PC-9 (cell line): ENCODE data around the gene AHRR. TPM values are rescaled to one million over a fixed set of nuclear protein-coding genes. Genes with fewer than 3 reads are reported as not detected.

Experiments
- BruUV-seq: library from RNA; stranded (reverse); fragments of 400-500 nt; replicated peaks from 2 replicates; lab custom pipeline; 2021; lab: Mats Ljungman, UMichigan
- CTCF ChIA-PET: fragments of 300-600 bp; sonication (Branson Sonifier 250); formaldehyde crosslinking; loops from one replicate; lab custom pipeline; 2022; ENCODE audit warnings: antibody characterized with exemption; lab: Charles Lee
- POLR2A ChIA-PET: fragments of 300-600 bp; sonication (Branson Sonifier 250); formaldehyde crosslinking; loops from one replicate; lab custom pipeline; 2022; ENCODE audit warnings: antibody characterized with exemption; ENCODE audit not compliant: unreplicated experiment; lab: Charles Lee
- DNase-seq, 2 experiments: peaks; one replicate each; pipeline versions ENCODE4 v3.0.0 to v3.0.0-alpha.2; 2015 to 2022; ENCODE audit warnings: mixed read lengths in 1 of 2
- H2AFZ ChIP-seq: fragments of 200-600 bp; sonication (generic); 2 replicates; pipeline ENCODE4 v1.8.1; 2017; ENCODE audit warnings: antibody characterized with exemption
- H3F3A ChIP-seq: fragments of 200-600 bp; sonication (generic); 2 replicates; pipeline ENCODE4 v1.8.1; 2017; ENCODE audit warnings: antibody characterized with exemption, mild to moderate bottlenecking, low read depth; ENCODE audit not compliant: insufficient read depth
- H3K27ac ChIP-seq: fragments of 200-600 bp; sonication (generic); 2 replicates; pipeline ENCODE4 v1.6.1; 2016; ENCODE audit warnings: mixed run types
- H3K27me3 ChIP-seq: fragments of 200-600 bp; sonication (generic); 2 replicates; pipeline ENCODE4 v1.6.1; 2016; ENCODE audit warnings: low read depth, mixed run types; ENCODE audit not compliant: insufficient read depth
- H3K36me3 ChIP-seq: fragments of 200-600 bp; sonication (generic); 2 replicates; pipeline ENCODE4 v1.6.1; 2016; ENCODE audit warnings: low read depth, mixed run types
- H3K4me1 ChIP-seq: fragments of 200-600 bp; sonication (generic); replicated peaks from 2 replicates; pipeline ENCODE4 v1.6.1; 2016; ENCODE audit warnings: mixed run types; ENCODE audit not compliant: insufficient read depth
- H3K4me2 ChIP-seq: fragments of 200-600 bp; sonication (generic); 2 replicates; pipeline ENCODE4 v1.6.1; 2017; ENCODE audit warnings: mixed run types
- H3K4me3 ChIP-seq: fragments of 200-600 bp; sonication (generic); 2 replicates; pipeline ENCODE4 v1.6.1; 2016; ENCODE audit warnings: mixed run types
- H3K79me2 ChIP-seq: fragments of 200-600 bp; sonication (generic); 2 replicates; pipeline ENCODE4 v1.6.1; 2017; ENCODE audit warnings: low read depth, mixed run types
- H3K9me2 ChIP-seq: fragments of 200-600 bp; sonication (generic); 2 replicates; pipeline ENCODE4 v1.8.1; 2017; ENCODE audit warnings: mild to moderate bottlenecking; ENCODE audit not compliant: insufficient read depth
- H3K9me3 ChIP-seq: fragments of 200-600 bp; sonication (generic); 2 replicates; pipeline ENCODE4 v1.8.1; 2016; ENCODE audit warnings: low read depth; ENCODE audit not compliant: insufficient read depth
- H4K20me1 ChIP-seq: fragments of 200-600 bp; sonication (generic); 2 replicates; pipeline ENCODE4 v1.8.1; 2017; ENCODE audit not compliant: insufficient read depth
- CTCF ChIP-seq: fragments of 200-600 bp; sonication (generic); conservative IDR thresholded peaks from 2 replicates; pipeline ENCODE4 v1.6.1; 2017; ENCODE audit warnings: mixed run types, antibody characterized with exemption, mild to moderate bottlenecking, moderate library complexity
- EZH2 ChIP-seq: fragments of 200-600 bp; sonication (generic); IDR thresholded peaks from 2 replicates; pipeline ENCODE4 v1.8.0; 2017; ENCODE audit warnings: antibody characterized with exemption, low read depth
- intact Hi-C: fragments of 100-400 bp; cut with micrococcal nuclease; formaldehyde crosslinking; loops from one replicate; pipeline ENCODE4 v1.10.0; 2022; ENCODE audit not compliant: unreplicated experiment
- total RNA-seq: library from RNA; stranded (reverse); gene quantifications from 2 replicates; pipeline ENCODE4 v1.2.3, GENCODE V29; 2021

Gene AHRR
- total RNA-seq, 1 experiment from 2014 or later = 7.2 TPM

GRCh38 chr5:421287-421880 is 99.9 kb downstream of the AHRR start:
- Histone ChIP-seq H3K4me1 (no peaks in the 10 kb centered on the region), H4K20me1 (no peaks in the 10 kb centered on the region), H3K36me3 (no peaks in the 10 kb centered on the region), H3K4me3 (no peak overlapping the region), H3K9me3 (no peaks in the 10 kb centered on the region), H3K79me2 (no peaks in the 10 kb centered on the region), H3K27ac (no peak overlapping the region), H3F3A (no peaks in the 10 kb centered on the region), H2AFZ (no peak overlapping the region), H3K9me2 (no peaks in the 10 kb centered on the region), H3K4me2 (no peak overlapping the region), H3K27me3 (no peaks in the 10 kb centered on the region)
- ChIA-PET POLR2A (no interaction called here), CTCF (interaction anchor here (0.6 kb wide), 1 partner anchor 54 kb away, joined by 3 read pairs; no protein-coding TSS in a partner anchor)
- no peak for DNase-seq
- no TSS peak for BruUV-seq
- intact Hi-C loops = no loop called here
- TF ChIP-seq CTCF = no peak
- TF ChIP-seq EZH2 = no peak

- no peaks in the 10 kb centered on the region for H3K36me3 ChIP-seq
- no peak for TF ChIP-seq CTCF
- TF ChIP-seq EZH2 = no peak
- no peaks in the 10 kb centered on the region for H4K20me1 ChIP-seq
- no peaks in the 10 kb centered on the region for H3K4me1 ChIP-seq
- H3F3A ChIP-seq = no peaks in the 10 kb centered on the region
- DNase-seq = no peak
- H3K79me2 ChIP-seq = no peaks in the 10 kb centered on the region
- no peak overlapping the region for H2AFZ ChIP-seq
- ChIA-PET POLR2A (no interaction called here), CTCF (interaction anchor here (0.6 kb wide), 1 partner anchor 54 kb away, joined by 3 read pairs; no protein-coding TSS in a partner anchor)
- no peaks in the 10 kb centered on the region for H3K9me3 ChIP-seq
- no TSS peak for BruUV-seq
- intact Hi-C loops = no loop called here
- H3K9me2 ChIP-seq = no peaks in the 10 kb centered on the region
- H3K4me2 ChIP-seq = no peak overlapping the region
- no peaks in the 10 kb centered on the region for H3K27me3 ChIP-seq
- H3K4me3 ChIP-seq = no peak overlapping the region
- H3K27ac ChIP-seq = no peak overlapping the region
These were observed 100.4 kb downstream of the AHRR start for GRCh38 chr5:421901-422300.

GRCh38 chr5:422323-423232 is 101.1 kb downstream of the AHRR start:
- BruUV-seq = no TSS peak
- Histone ChIP-seq H3K27me3 (no peaks in the 10 kb centered on the region), H3K79me2 (no peaks in the 10 kb centered on the region), H3K9me3 (no peaks in the 10 kb centered on the region), H3K4me3 (no peak overlapping the region), H3K9me2 (no peaks in the 10 kb centered on the region), H2AFZ (no peak overlapping the region), H3K36me3 (no peaks in the 10 kb centered on the region), H3K4me1 (no peaks in the 10 kb centered on the region), H4K20me1 (no peaks in the 10 kb centered on the region), H3K4me2 (no peak overlapping the region), H3K27ac (no peak overlapping the region), H3F3A (no peaks in the 10 kb centered on the region)
- ChIA-PET CTCF (interaction anchor here (0.6 to 1.0 kb wide), 2 partner anchors 8 to 55 kb away, joined by 3 read pairs; no protein-coding TSS in a partner anchor), POLR2A (no interaction called here)
- no peak for DNase-seq
- intact Hi-C loops = no loop called here
- TF ChIP-seq CTCF (no peak), EZH2 (no peak)
